ENCODE measurements around the gene NPTX1.

Gene NPTX1

GRCh38 chr17:80421381-80422090 lies 54.9 kb downstream of the NPTX1 start:
- no peaks in the 10 kb centered on the region for H3K36me3 ChIP-seq (ENCODE audit: low read length)
- no peak overlapping the region for H3K4me2 ChIP-seq (ENCODE audit: low read depth, low read length, poor library complexity, severe bottlenecking)
- H3K9me2 ChIP-seq (replicated peaks; ENCODE audit: insufficient read depth, low read length), result no peaks in the 10 kb centered on the region
- no peaks in the 10 kb centered on the region for H4K20me1 ChIP-seq (ENCODE audit: low read depth, low read length)
- H3K27me3 ChIP-seq (ENCODE audit: low read length), result no peaks in the 10 kb centered on the region
- H2AFZ ChIP-seq (ENCODE audit: low read depth, low read length, severe bottlenecking), result no peak overlapping the region
- H3K27ac ChIP-seq (ENCODE audit: low read depth, low read length), result no peak overlapping the region
- no peaks in the 10 kb centered on the region for H3K9me3 ChIP-seq (ENCODE audit: insufficient read depth, low read length)
- no peaks in the 10 kb centered on the region for H3K79me2 ChIP-seq (ENCODE audit: insufficient read depth, low read length)
- TF ChIP-seq CTCF (IDR thresholded peaks at IDR 0.05; ENCODE audit: insufficient read depth, low read length, poor library complexity, severe bottlenecking) (no peak), EZH2phosphoT487 (conservative IDR thresholded peaks at IDR 0.05; ENCODE audit: low read length) (no peak)
- no peak overlapping the region for H3K9ac ChIP-seq (ENCODE audit: low read length)
- H3K4me3 ChIP-seq (ENCODE audit: insufficient read depth, low read length, poor library complexity, severe bottlenecking), result no peak overlapping the region
- no peaks in the 10 kb centered on the region for H3F3A ChIP-seq (ENCODE audit: insufficient read depth)

GRCh38 chr17:80419255-80419654 lies 57.2 kb downstream of the NPTX1 start:
- Histone ChIP-seq H3K79me2 (ENCODE audit: insufficient read depth, low read length) (no peaks in the 10 kb centered on the region), H3K27ac (ENCODE audit: low read depth, low read length) (no peak overlapping the region), H3K9me3 (ENCODE audit: insufficient read depth, low read length) (no peaks in the 10 kb centered on the region), H4K20me1 (ENCODE audit: low read depth, low read length) (no peaks in the 10 kb centered on the region), H3K4me2 (ENCODE audit: low read depth, low read length, poor library complexity, severe bottlenecking) (no peak overlapping the region), H2AFZ (ENCODE audit: low read depth, low read length, severe bottlenecking) (no peak overlapping the region), H3F3A (ENCODE audit: insufficient read depth) (no peaks in the 10 kb centered on the region), H3K27me3 (ENCODE audit: low read length) (no peaks in the 10 kb centered on the region), H3K9ac (ENCODE audit: low read length) (no peak overlapping the region), H3K36me3 (ENCODE audit: low read length) (no peaks in the 10 kb centered on the region), H3K4me3 (ENCODE audit: insufficient read depth, low read length, poor library complexity, severe bottlenecking) (no peak overlapping the region), H3K9me2 (replicated peaks; ENCODE audit: insufficient read depth, low read length) (no peaks in the 10 kb centered on the region)
- TF ChIP-seq CTCF (IDR thresholded peaks at IDR 0.05; ENCODE audit: insufficient read depth, low read length, poor library complexity, severe bottlenecking), result no peak
- no peak for TF ChIP-seq EZH2phosphoT487 (conservative IDR thresholded peaks at IDR 0.05; ENCODE audit: low read length)

- TF ChIP-seq CTCF (IDR thresholded peaks at IDR 0.05; ENCODE audit: insufficient read depth, low read length, poor library complexity, severe bottlenecking), result no peak
- no peak for TF ChIP-seq EZH2phosphoT487 (conservative IDR thresholded peaks at IDR 0.05; ENCODE audit: low read length)
Observed at GRCh38 chr17:80418589-80418988, 57.8 kb downstream of the NPTX1 start.

More at GRCh38 chr17:80418589-80418988, 57.8 kb downstream of the NPTX1 start:
- Histone ChIP-seq H2AFZ (ENCODE audit: low read depth, low read length, severe bottlenecking) (no peak overlapping the region), H3K9ac (ENCODE audit: low read length) (no peak overlapping the region), H3K79me2 (ENCODE audit: insufficient read depth, low read length) (no peaks in the 10 kb centered on the region), H3K4me2 (ENCODE audit: low read depth, low read length, poor library complexity, severe bottlenecking) (no peak overlapping the region), H3K4me3 (ENCODE audit: insufficient read depth, low read length, poor library complexity, severe bottlenecking) (no peak overlapping the region), H4K20me1 (ENCODE audit: low read depth, low read length) (no peaks in the 10 kb centered on the region), H3K27ac (ENCODE audit: low read depth, low read length) (no peak overlapping the region), H3K27me3 (ENCODE audit: low read length) (no peaks in the 10 kb centered on the region), H3K36me3 (ENCODE audit: low read length) (no peaks in the 10 kb centered on the region), H3K9me3 (ENCODE audit: insufficient read depth, low read length) (no peaks in the 10 kb centered on the region), H3K9me2 (replicated peaks; ENCODE audit: insufficient read depth, low read length) (no peaks in the 10 kb centered on the region), H3F3A (ENCODE audit: insufficient read depth) (no peaks in the 10 kb centered on the region)
